HEK293 (cell line): ENCODE data around the gene ACADSB.

Experiments
- CTCF ChIP-seq: fragments of 450-650 bp; formaldehyde crosslinking; IDR thresholded peaks from 2 replicates; pipeline ENCODE4 v1.5.1; 2016; ENCODE audit warnings: missing biosample characterization, missing genetic modification characterization
- PRDM1 ChIP-seq: fragments of 450-650 bp; formaldehyde crosslinking; IDR thresholded peaks from 2 replicates; pipeline ENCODE4; 2016; ENCODE audit warnings: missing biosample characterization, missing genetic modification characterization
- REST ChIP-seq: fragments of 450-650 bp; formaldehyde crosslinking; IDR thresholded peaks from 2 replicates; pipeline ENCODE4 v1.5.1; 2016; ENCODE audit warnings: missing biosample characterization, missing genetic modification characterization
- SALL2 ChIP-seq: fragments of 450-650 bp; formaldehyde crosslinking; IDR thresholded peaks from 2 replicates; pipeline ENCODE4 v1.5.0; 2017; ENCODE audit warnings: missing biosample characterization, mild to moderate bottlenecking, missing genetic modification characterization, borderline replicate concordance
- SP2 ChIP-seq: fragments of 450-650 bp; formaldehyde crosslinking; IDR thresholded peaks from 2 replicates; pipeline ENCODE4 v1.5.1; 2016; ENCODE audit warnings: missing biosample characterization, missing genetic modification characterization
- ZNF423 ChIP-seq: fragments of 450-650 bp; formaldehyde crosslinking; IDR thresholded peaks from 2 replicates; pipeline ENCODE4 v1.5.1; 2016; ENCODE audit warnings: missing biosample characterization, missing genetic modification characterization
- ZNF501 ChIP-seq: fragments of 450-650 bp; formaldehyde crosslinking; IDR thresholded peaks from 2 replicates; pipeline ENCODE4 v1.5.1; 2016; ENCODE audit warnings: missing biosample characterization, missing genetic modification characterization

DNA sequence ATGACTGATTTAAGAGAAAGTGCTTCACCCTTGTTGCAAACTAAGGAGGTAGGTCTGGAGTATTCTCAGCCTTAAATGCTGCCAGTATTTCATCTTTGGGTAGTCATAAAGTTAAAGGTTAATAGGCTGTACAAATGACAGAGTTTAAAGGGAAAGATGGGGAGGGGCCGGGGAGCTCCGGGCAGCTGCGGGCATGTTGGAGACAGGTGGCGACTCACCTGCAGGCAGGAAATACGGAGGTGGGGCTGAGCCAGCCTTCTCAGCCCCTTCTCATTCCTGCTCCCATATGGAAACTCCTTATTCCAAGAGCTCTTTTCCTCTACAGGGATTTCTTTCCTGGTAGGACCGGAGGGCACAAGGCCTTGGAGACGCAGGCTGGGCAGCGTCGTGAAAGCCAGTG, 95.1 kb downstream of the ACADSB start:
- TF ChIP-seq SP2: no peak
- TF ChIP-seq CTCF: no peak
- no peak for TF ChIP-seq ZNF501 (tag by site-specific recombination)
- no peak for TF ChIP-seq SALL2 (tag by site-specific recombination)
- no peak for TF ChIP-seq ZNF423
- TF ChIP-seq PRDM1 (tag by site-specific recombination): no peak
- TF ChIP-seq REST (tag by site-specific recombination): no peak
